Heart left ventricle (tissue), 13 donors: ENCODE results near the gene SYNPO2.

Experiments used
- POLR2A ChIP-seq, 2 donors: fragments of 450-650 bp; IDR thresholded peaks; one replicate each; pipeline ENCODE4 v1.6.1; 2017; ENCODE audit warnings: antibody characterized with exemption in 2 of 2, mild to moderate bottlenecking in 2 of 2, moderate library complexity in 2 of 2
- TF ChIP-seq, protein P1 (sequence below), 12 donors: fragments of 200-600 bp; sonication (generic) in 4 of 12; IDR thresholded peaks; one replicate each; pipeline versions ENCODE4 v1.5.0 to v1.8.0; 2018 to 2022; ENCODE audit warnings: antibody characterized with exemption in 12 of 12, mild to moderate bottlenecking in 5 of 12
- donor health status: ischemic (EF 13 %, LVEDD 7.1; RV severe dilation, severe dysfunction).
- donor health status: DM: no; HTN: yes; CAD: no.
- donor health status: DM: no; HTN: no; CAD: no.
- donor health status: ischemic (EF 25% LVEDD 6.9; RV normal size, moderate dysfunction).
- donor health status: ischemic (EF 25% LVEDD 5.7; RV mildly dilated, moderate dysfunction).
- donor health status: ischemic (EF 35%, LVEDD 5.7; RV mildly dilated, moderate dysfunction).
- donor health status: nonischemic (EF 11% LVEDD 7.7; RV severe dilation, severe dysfunction).
- donor health status: DM: yes; HTN: yes; CAD: no.
- donor health status: PGD.
- donor health status: ischemic (EF 29% LVEDD 5.4; RV normal size, mild dysfunction).
- donor health status: nonischemic (EF 23%, LVEDD 6.1; RV moderate dilation, normal function).

DNA sequence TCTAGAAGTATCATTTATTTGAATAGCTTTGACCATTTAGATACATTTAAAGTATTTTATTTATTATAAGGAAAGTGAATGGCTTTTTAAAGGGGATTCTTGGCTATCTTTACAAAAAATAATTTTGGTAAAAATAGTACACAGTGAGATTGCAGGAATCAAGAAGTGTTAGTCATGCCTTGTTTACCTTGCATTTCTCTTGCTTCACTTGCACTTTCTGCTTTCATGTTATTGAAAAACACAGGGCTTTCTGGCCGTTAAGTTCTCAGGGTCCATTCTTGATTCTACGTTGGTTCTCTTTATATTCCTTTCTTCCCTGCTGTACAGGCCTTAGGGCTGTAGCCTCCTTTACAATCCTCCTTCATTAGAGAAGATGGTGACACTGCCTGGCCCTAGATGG is 30.9 kb upstream of the SYNPO2 start:
- TF ChIP-seq, protein P1, sequence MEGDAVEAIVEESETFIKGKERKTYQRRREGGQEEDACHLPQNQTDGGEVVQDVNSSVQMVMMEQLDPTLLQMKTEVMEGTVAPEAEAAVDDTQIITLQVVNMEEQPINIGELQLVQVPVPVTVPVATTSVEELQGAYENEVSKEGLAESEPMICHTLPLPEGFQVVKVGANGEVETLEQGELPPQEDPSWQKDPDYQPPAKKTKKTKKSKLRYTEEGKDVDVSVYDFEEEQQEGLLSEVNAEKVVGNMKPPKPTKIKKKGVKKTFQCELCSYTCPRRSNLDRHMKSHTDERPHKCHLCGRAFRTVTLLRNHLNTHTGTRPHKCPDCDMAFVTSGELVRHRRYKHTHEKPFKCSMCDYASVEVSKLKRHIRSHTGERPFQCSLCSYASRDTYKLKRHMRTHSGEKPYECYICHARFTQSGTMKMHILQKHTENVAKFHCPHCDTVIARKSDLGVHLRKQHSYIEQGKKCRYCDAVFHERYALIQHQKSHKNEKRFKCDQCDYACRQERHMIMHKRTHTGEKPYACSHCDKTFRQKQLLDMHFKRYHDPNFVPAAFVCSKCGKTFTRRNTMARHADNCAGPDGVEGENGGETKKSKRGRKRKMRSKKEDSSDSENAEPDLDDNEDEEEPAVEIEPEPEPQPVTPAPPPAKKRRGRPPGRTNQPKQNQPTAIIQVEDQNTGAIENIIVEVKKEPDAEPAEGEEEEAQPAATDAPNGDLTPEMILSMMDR (IDR thresholded peaks at IDR 0.05), result no peak
- TF ChIP-seq POLR2A (IDR thresholded peaks at IDR 0.05), result no peak
